ENCODE results near the gene USP10. TPM values are rescaled to one million over a fixed set of nuclear protein-coding genes. Genes with fewer than 3 reads are reported as not detected.

Gene USP10
- total and polyA plus RNA-seq, 2 donors (not counting 1 experiment from before 2014, with no cell fraction given), result 48.9 to 134 TPM

DNA sequence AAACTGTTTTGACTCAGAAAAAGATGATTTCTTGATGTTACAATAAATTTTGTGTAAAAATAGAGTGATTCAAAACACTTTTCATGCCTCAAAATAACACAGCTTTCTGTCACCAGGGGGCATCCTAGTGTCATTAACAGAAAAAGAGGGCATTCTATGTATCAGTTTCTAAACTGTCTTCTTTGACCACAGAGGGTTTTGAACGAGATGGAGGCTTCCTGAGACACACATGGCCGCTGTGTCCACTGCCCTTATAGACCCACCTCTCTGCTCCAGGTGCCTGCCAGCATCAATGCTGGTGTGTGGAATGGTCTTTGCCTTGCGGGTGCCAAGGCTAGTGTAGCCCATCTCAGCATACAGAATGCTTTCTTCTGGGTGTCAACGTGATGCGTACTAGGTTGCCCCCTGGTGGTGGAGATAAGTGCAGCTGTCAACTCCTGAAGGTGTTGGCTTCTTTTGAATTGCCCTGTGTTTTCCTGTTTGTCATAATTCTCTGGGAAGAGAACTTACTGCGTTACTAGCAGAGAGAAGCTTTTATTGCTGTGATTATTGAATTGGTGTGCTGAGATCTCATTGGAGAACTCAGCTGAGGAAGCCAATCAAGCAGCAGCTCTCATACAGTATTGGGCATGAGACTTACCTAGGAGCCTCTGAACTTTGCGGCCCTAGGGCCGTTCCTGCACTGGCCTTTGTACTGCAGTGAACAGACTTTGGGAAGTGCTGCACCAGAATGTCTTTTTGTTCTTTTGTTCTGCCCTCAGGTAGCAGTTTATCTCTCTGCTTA lies 38.6 kb downstream of the USP10 start:
- peaks cover 3 to 41% of the 10 kb centered on the region in 2 experiments for H3K36me3 ChIP-seq (replicated peaks in 1 of 2; ENCODE audit: control extremely low read depth in 1 of 2, control insufficient read depth in 1 of 2, extremely low read depth in 1 of 2, insufficient read depth in 2 of 2, low read length in 1 of 2)
- ATAC-seq (ENCODE audit: low read depth), result peak; percentile 89
- no peak overlapping the region for H3K27ac ChIP-seq (ENCODE audit: low read length in 2 of 2)
- peak; percentile 89 for DNase-seq
- H3K4me1 ChIP-seq (ENCODE audit: control insufficient read depth in 2 of 2, insufficient read depth in 2 of 2, low read length in 2 of 2), result peaks cover 6 to 12% of the 10 kb centered on the region in 2 donors
- H2AFZ ChIP-seq (ENCODE audit: insufficient read depth, low read depth, low read length, poor library complexity, severe bottlenecking), result peak overlapping the region; percentile 36
- no peak overlapping the region for H3K4me3 ChIP-seq (ENCODE audit: control extremely low read depth in 1 of 5, extremely low read depth in 1 of 5, insufficient read depth in 1 of 5, low read depth in 2 of 5, low read length in 4 of 5)
- peak overlapping the region; percentile 52 for H3K4me2 ChIP-seq (replicated peaks; ENCODE audit: low read depth, low read length, poor library complexity, severe bottlenecking)
- 38% methylated on average over 6 of the region's 8 CpGs for whole genome bisulfite sequencing (ENCODE audit: insufficient coverage)
- Mint-ChIP-seq H3K4me1 (peaks cover 30% of the 10 kb centered on the region), H3K4me3 (peak overlapping the region; percentile 46), H3K27ac (peak overlapping the region; percentile 27), H3K27me3 (no peaks in the 10 kb centered on the region), H3K9me3 (ENCODE audit: insufficient read depth) (no peaks in the 10 kb centered on the region)
- intact Hi-C loops (cut with micrococcal nuclease), result loop anchor here (1.0 kb wide), 4 partner anchors 12 to 227 kb away; no protein-coding TSS in a partner anchor
- ChIA-PET POLR2A (interaction anchor here (0.7 to 1.5 kb wide), 4 partner anchors 9 to 116 kb away, joined by 3 to 6 read pairs (median 4); no protein-coding TSS in a partner anchor), CTCF (interaction anchor here (0.6 to 25.4 kb wide), 49 partner anchors 9 to 462 kb away, joined by 3 to 536 read pairs (median 5); partner anchors contain the start of genes COTL1, KLHL36 and MEAK7)
- peaks cover 97% of the 10 kb centered on the region for H3K79me2 ChIP-seq (ENCODE audit: control insufficient read depth, insufficient read depth, low read length)
- no peaks in the 10 kb centered on the region for H3K9me3 ChIP-seq (ENCODE audit: control extremely low read depth in 1 of 3, control insufficient read depth in 2 of 3, insufficient read depth in 1 of 3, low read length in 2 of 3)
- H3K27me3 ChIP-seq (replicated peaks in 1 of 4; ENCODE audit: control extremely low read depth in 1 of 4, control insufficient read depth in 3 of 4, insufficient read depth in 4 of 4, low read length in 3 of 4), result no peaks in the 10 kb centered on the region
- peaks cover 85% of the 10 kb centered on the region for H4K20me1 ChIP-seq (ENCODE audit: control insufficient read depth, insufficient read depth, low read length, poor library complexity, severe bottlenecking)
- TF ChIP-seq EZH2 (IDR thresholded peaks at IDR 0.05; ENCODE audit: borderline replicate concordance, insufficient read depth, low read depth, low read length, poor library complexity, severe bottlenecking), result no peak
- TF ChIP-seq, protein P1, sequence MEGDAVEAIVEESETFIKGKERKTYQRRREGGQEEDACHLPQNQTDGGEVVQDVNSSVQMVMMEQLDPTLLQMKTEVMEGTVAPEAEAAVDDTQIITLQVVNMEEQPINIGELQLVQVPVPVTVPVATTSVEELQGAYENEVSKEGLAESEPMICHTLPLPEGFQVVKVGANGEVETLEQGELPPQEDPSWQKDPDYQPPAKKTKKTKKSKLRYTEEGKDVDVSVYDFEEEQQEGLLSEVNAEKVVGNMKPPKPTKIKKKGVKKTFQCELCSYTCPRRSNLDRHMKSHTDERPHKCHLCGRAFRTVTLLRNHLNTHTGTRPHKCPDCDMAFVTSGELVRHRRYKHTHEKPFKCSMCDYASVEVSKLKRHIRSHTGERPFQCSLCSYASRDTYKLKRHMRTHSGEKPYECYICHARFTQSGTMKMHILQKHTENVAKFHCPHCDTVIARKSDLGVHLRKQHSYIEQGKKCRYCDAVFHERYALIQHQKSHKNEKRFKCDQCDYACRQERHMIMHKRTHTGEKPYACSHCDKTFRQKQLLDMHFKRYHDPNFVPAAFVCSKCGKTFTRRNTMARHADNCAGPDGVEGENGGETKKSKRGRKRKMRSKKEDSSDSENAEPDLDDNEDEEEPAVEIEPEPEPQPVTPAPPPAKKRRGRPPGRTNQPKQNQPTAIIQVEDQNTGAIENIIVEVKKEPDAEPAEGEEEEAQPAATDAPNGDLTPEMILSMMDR (IDR thresholded peaks at IDR 0.05), result peak; percentile 96
- H3K9ac ChIP-seq (ENCODE audit: low read length), result no peak overlapping the region

All from B cell (primary cell).